Bone marrow (tissue), 2 donors: ENCODE results near the gene ZNF407.
"Not testable (repeated sequence)": the region's sequence is repeated elsewhere in the genome, so short reads cannot be mapped to it uniquely, and the experiment has no call there.

Source experiments
- DNase-seq, 2 donors: peaks; one replicate each; lab custom pipeline; 2025; lab: John Stamatoyannopoulos, UW

ZNF407 gene

DNA sequence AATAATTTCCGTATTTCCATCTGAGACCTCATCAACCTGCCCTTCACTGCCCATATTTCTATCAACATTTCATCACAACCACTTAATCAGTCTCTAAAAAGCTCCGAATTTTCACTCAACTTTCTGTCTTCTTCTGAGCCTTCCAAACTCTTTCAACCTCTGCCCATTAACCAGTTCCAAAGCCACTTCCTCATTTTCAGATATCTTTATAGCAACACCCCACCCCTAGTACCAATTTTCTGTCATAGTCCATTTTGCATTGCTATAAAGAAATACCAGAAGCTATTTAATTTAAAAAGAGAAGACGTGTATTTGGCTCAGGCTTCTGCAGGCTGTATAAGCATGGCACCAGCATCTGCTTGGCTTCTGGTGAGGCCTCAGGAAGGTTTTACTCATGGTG is 504.2 kb downstream of the ZNF407 start:
- DNase-seq: no peak

GRCh38 chr18:75104029-75104428 is 506.4 kb downstream of the ZNF407 start:
- not testable (repeated sequence) for DNase-seq

- DNase-seq: no peak
Observed at GRCh38 chr18:75104483-75104882, 506.8 kb downstream of the ZNF407 start.

GRCh38 chr18:75105551-75106254 is 508.0 kb downstream of the ZNF407 start:
- DNase-seq: no peak

GRCh38 chr18:75106746-75107145 is 509.1 kb downstream of the ZNF407 start:
- no peak for DNase-seq

- DNase-seq: no peak
Observed at GRCh38 chr18:75107196-75107930, 509.7 kb downstream of the ZNF407 start.

- DNase-seq: no peak
Observed at GRCh38 chr18:75107931-75108276, 510.2 kb downstream of the ZNF407 start.

DNA sequence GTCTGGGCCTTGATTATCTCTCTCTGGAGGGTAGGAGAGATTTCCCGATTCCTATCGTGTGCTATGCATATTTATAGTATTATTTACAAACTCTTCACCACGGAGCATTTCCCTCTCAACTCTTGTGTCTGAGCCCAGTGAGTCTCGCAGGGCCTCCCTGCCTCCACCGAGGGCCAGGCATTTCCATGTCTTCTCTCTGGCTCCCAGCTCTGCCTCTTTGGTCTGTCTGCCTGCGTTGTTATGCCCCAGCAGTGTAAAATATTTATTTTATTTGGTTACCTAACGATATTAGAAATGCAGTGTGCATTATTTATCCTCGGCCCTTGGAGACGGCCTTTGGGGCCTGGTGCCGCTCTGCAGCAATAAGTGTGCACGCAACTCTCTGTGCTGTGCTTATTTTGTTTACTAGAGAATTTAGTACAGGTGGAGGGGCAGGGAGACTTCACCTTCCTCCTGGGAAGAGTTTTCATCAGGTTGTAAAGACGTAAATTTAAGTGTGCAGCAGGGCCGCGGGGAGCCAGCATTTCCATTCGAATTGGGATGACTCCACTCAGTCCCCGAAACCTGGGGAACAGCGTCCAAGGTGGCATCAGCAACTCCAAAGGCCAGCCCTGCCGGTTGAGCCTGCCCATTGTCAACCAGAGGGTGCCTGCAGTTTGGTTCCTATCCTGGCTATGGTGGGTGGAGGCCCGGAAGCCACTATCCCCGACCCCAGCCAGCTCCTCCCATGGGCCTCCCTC is 511.1 kb downstream of the ZNF407 start:
- DNase-seq: no peak

- no peak for DNase-seq
Observed at GRCh38 chr18:75109319-75109691, 511.6 kb downstream of the ZNF407 start.

GRCh38 chr18:75109819-75110218 is 512.1 kb downstream of the ZNF407 start:
- DNase-seq: no peak

GRCh38 chr18:75110311-75110710 is 512.6 kb downstream of the ZNF407 start:
- DNase-seq: no peak

DNA sequence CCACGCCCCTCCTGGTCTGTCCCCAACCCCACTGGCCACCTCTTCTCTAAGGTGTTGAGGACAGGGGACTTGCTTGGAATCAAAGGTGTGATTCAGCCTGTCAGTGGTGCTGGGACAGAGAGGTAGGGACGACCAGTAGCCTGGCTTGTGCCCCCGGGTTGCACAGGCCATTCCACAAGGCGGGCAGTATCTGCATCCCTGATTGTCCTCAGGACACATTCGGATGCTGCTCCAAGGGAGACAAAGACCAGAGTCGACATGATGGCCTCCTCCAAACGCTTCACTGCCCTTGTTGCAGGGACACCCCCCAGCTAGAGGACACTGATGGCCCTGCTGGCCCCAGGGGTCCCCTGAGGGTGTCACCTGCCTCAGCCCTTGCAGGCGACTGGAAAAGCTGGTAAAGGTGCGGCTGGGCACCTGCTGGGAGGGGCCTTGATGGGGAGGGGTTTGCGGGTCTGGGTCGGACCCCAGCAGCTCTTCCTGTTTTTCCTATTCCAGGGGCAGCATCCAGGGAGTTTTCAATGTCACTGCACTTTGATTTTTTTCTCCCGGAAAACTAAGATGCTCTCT is 513.3 kb downstream of the ZNF407 start:
- no peak for DNase-seq

- no peak for DNase-seq
Observed at GRCh38 chr18:75111760-75112159, 514.1 kb downstream of the ZNF407 start.

GRCh38 chr18:75112186-75113096 is 514.8 kb downstream of the ZNF407 start:
- DNase-seq: no peak

DNA sequence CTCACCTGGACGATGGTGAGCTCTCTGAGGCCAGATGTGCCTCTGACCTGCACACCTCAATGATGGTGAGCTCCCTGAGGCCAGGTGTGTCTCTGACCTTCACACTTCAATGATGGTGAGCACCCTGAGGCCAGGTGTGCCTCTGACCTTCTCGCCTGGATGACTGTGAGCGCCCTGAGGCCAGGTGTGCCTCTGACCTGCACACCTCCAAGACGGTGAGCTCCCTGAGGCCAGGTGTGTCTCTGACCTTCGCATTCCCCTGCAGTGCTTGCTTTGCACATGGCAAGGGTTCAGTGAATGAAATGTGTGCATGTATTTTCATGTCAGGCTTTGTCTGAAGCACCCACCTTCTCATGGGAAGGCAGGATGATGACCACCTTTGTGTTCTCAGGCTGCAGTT is 515.8 kb downstream of the ZNF407 start:
- DNase-seq: no peak

DNA sequence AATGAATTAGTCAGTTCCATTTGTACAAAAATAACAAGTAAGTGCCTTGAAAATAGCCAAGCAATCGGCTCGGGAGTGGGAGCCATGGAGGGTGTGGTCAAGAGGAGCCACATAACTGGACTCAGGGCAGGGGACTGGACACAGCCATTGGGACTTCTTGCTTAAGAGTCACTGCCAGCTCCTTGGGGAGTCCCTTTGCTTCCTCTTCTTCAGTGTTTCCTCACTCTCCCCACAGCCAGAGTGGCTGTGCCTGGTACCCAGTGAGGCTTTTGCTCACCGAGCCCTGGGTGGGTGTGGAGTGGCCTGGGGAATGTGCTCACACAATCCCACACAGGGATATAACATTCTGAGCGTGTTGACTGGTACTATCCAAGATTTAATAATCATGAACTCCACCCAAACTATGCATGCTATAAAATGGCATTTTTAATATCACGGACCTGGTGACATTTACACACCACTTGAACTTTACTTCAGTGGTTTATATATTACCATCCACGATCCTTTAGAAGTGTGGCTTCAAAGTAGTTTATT is 516.6 kb downstream of the ZNF407 start:
- DNase-seq: no peak
